Measurements from ENCODE around the gene SSB. TPM values are rescaled to one million over a fixed set of nuclear protein-coding genes. Genes with fewer than 3 reads are reported as not detected.

The SSB gene
- total and polyA plus RNA-seq, 2 of the 13 experiments (the other 11 are each of a cell fraction or from before 2014, with no cell fraction given), result 109 to 208 TPM

GRCh38 chr2:169755083-169755870 lies 43.4 kb upstream of the SSB start:
- WGBS (ENCODE audit: low lambda C conversion rate), result 75% methylated on average over 6 of the region's 6 CpGs
- no peaks in the 10 kb centered on the region for H3K9me3 ChIP-seq (ENCODE audit: low read length)
- TF ChIP-seq ZC3H13 (CRISPR knock-in tag; IDR thresholded peaks at IDR 0.05) (no peak), NCOA5 (CRISPR knock-in tag; IDR thresholded peaks at IDR 0.05) (no peak), TCF12 (IDR thresholded peaks at IDR 0.05) (no peak), TCF12 (CRISPR knock-in tag; IDR thresholded peaks at IDR 0.05) (no peak), SRSF4 (IDR thresholded peaks at IDR 0.05; ENCODE audit: low read depth, low read length, poor library complexity, severe bottlenecking) (no peak), IKZF5 (CRISPR knock-in tag; IDR thresholded peaks at IDR 0.05) (no peak)
- FAIRE-seq, result no peak
- H3K36me3 ChIP-seq (replicated peaks in 1 of 2; ENCODE audit: control insufficient read depth in 1 of 2, insufficient read depth in 2 of 2, low read length in 2 of 2), result peaks cover 0 to 13% of the 10 kb centered on the region in 2 experiments; a peak in 2 of 5 replicates
- H3K4me3 ChIP-seq (replicated peaks in 1 of 3; ENCODE audit: insufficient read depth in 1 of 3, low read depth in 2 of 3, low read length in 3 of 3), result no peak overlapping the region
- in situ Hi-C loops (cut with HindIII; ENCODE audit: extremely low pct_ligation_motif_present, low pct_unique_long_range_greater_than_20kb), result no loop called here
- H3K27me3 ChIP-seq (ENCODE audit: control insufficient read depth in 1 of 2, insufficient read depth in 2 of 2, low read length in 2 of 2), result no peaks in the 10 kb centered on the region
- H3K4me1 ChIP-seq (ENCODE audit: insufficient read depth, low read length), result peaks cover 20% of the 10 kb centered on the region
- no peak overlapping the region for H2AFZ ChIP-seq (ENCODE audit: low read length)
- intact Hi-C loops (cut with micrococcal nuclease; ENCODE audit: unreplicated experiment), result no loop called here
- H3K4me2 ChIP-seq (ENCODE audit: low read depth, low read length), result no peak overlapping the region
- H3K27ac ChIP-seq (ENCODE audit: extremely low read length, insufficient read depth, low read length), result no peak overlapping the region
- ATAC-seq, result no peak
- POLR2A ChIA-PET, result no interaction called here
- H3K79me2 ChIP-seq (ENCODE audit: insufficient read depth, low read length), result no peaks in the 10 kb centered on the region
- CTCF ChIA-PET (ENCODE audit: low intra/inter-chr PET ratio, low total read pairs), result no interaction called here
- BruUV-seq (replicated peaks), result no TSS peak
- DNase-seq (ENCODE audit: low spot score), result no peak
- no peak overlapping the region for H3K9ac ChIP-seq (ENCODE audit: insufficient read depth, low read depth, low read length)
- no peaks in the 10 kb centered on the region for H4K20me1 ChIP-seq (ENCODE audit: insufficient read depth, low read length)

GRCh38 chr2:169756342-169756741 lies 42.3 kb upstream of the SSB start:
- Histone ChIP-seq H3K9ac (ENCODE audit: insufficient read depth, low read depth, low read length) (no peak overlapping the region), H3K4me3 (replicated peaks in 1 of 3; ENCODE audit: insufficient read depth in 1 of 3, low read depth in 2 of 3, low read length in 3 of 3) (no peak overlapping the region), H3K4me2 (ENCODE audit: low read depth, low read length) (no peak overlapping the region), H4K20me1 (ENCODE audit: insufficient read depth, low read length) (no peaks in the 10 kb centered on the region), H3K36me3 (replicated peaks in 1 of 2; ENCODE audit: control insufficient read depth in 1 of 2, insufficient read depth in 2 of 2, low read length in 2 of 2) (peaks cover 0 to 2% of the 10 kb centered on the region in 2 experiments; a peak in 1 of 5 replicates), H3K9me3 (ENCODE audit: low read length) (no peaks in the 10 kb centered on the region), H3K4me1 (ENCODE audit: insufficient read depth, low read length) (peaks cover 31% of the 10 kb centered on the region), H3K27me3 (ENCODE audit: control insufficient read depth in 1 of 2, insufficient read depth in 2 of 2, low read length in 2 of 2) (no peaks in the 10 kb centered on the region), H2AFZ (ENCODE audit: low read length) (no peak overlapping the region), H3K27ac (ENCODE audit: extremely low read length, insufficient read depth, low read length) (no peak overlapping the region), H3K79me2 (ENCODE audit: insufficient read depth, low read length) (no peaks in the 10 kb centered on the region)
- no peak for FAIRE-seq
- POLR2A ChIA-PET, result interaction anchor here (0.5 kb wide), 1 partner anchor 21 kb away, joined by 5 read pairs; no protein-coding TSS in a partner anchor
- intact Hi-C loops (cut with micrococcal nuclease; ENCODE audit: unreplicated experiment), result no loop called here
- no peak for DNase-seq (ENCODE audit: low spot score)
- no peak for ATAC-seq
- CTCF ChIA-PET (ENCODE audit: low intra/inter-chr PET ratio, low total read pairs), result no interaction called here
- 93% methylated on average over 4 of the region's 4 CpGs for WGBS (ENCODE audit: low lambda C conversion rate)
- no TSS peak for BruUV-seq (replicated peaks)
- in situ Hi-C loops (cut with HindIII; ENCODE audit: extremely low pct_ligation_motif_present, low pct_unique_long_range_greater_than_20kb), result no loop called here
- no peak for TF ChIP-seq GPN1 (CRISPR knock-in tag; IDR thresholded peaks at IDR 0.05; ENCODE audit: borderline replicate concordance)
- no peak for TF ChIP-seq FOXJ3 (CRISPR knock-in tag; IDR thresholded peaks at IDR 0.05; ENCODE audit: borderline replicate concordance)
- TF ChIP-seq HIVEP1 (CRISPR knock-in tag; IDR thresholded peaks at IDR 0.05), result no peak
- TF ChIP-seq SIX1 (CRISPR knock-in tag; IDR thresholded peaks at IDR 0.05; ENCODE audit: borderline replicate concordance), result no peak
- TF ChIP-seq MIER3 (CRISPR knock-in tag; IDR thresholded peaks at IDR 0.05; ENCODE audit: borderline replicate concordance), result no peak
- TF ChIP-seq NR0B2 (CRISPR knock-in tag; IDR thresholded peaks at IDR 0.05), result no peak
- no peak for TF ChIP-seq ZBTB26 (CRISPR knock-in tag; IDR thresholded peaks at IDR 0.05; ENCODE audit: borderline replicate concordance)
- no peak for TF ChIP-seq ZBTB21 (CRISPR knock-in tag; IDR thresholded peaks at IDR 0.05)

Data from HepG2 (cell line).